NT2/D1 (cell line): Measurements from ENCODE around the gene AHDC1.
"Not testable (repeated sequence)": the region's sequence is repeated elsewhere in the genome, so short reads cannot be mapped to it uniquely, and the experiment has no call there.

Experiments used
- DNase-seq: peaks from one replicate; pipeline ENCODE4 v3.0.0-alpha.2; 2011; ENCODE audit warnings: low read depth, low spot score
- H3K27me3 ChIP-seq: 2 replicates; pipeline ENCODE4 v1.6.0; 2011; ENCODE audit warnings: mild to moderate bottlenecking; ENCODE audit not compliant: insufficient read length, insufficient read depth
- H3K36me3 ChIP-seq: 2 replicates; pipeline ENCODE4 v1.6.1; 2011; ENCODE audit warnings: mild to moderate bottlenecking, low read length, mixed read lengths; ENCODE audit not compliant: insufficient read depth, insufficient read length
- H3K4me1 ChIP-seq: 2 replicates; pipeline ENCODE4 v1.5.1; 2011; ENCODE audit not compliant: insufficient read depth, insufficient read length
- H3K4me3 ChIP-seq: 2 replicates; pipeline ENCODE4 v1.5.1; 2011; ENCODE audit warnings: low read depth; ENCODE audit not compliant: insufficient read length
- H3K9ac ChIP-seq: 2 replicates; pipeline ENCODE4 v1.6.0; 2011; ENCODE audit warnings: low read depth; ENCODE audit not compliant: insufficient read length
- H3K9me3 ChIP-seq: 2 replicates; pipeline ENCODE4 v1.5.1; 2011; ENCODE audit warnings: mild to moderate bottlenecking, low read length; ENCODE audit not compliant: insufficient read depth
- SUZ12 ChIP-seq: IDR thresholded peaks from 2 replicates; pipeline ENCODE4 v1.6.1; 2011; ENCODE audit not compliant: insufficient read length, insufficient read depth; ENCODE audit errors: extremely low read depth
- YY1 ChIP-seq: IDR thresholded peaks from 2 replicates; pipeline ENCODE4 v1.6.1; 2011; ENCODE audit not compliant: insufficient read length, insufficient read depth
- ZNF274 ChIP-seq: IDR thresholded peaks from 2 replicates; pipeline ENCODE4 v1.6.1; 2011; ENCODE audit warnings: mild to moderate bottlenecking, low read depth, low read length

AHDC1 gene

DNA sequence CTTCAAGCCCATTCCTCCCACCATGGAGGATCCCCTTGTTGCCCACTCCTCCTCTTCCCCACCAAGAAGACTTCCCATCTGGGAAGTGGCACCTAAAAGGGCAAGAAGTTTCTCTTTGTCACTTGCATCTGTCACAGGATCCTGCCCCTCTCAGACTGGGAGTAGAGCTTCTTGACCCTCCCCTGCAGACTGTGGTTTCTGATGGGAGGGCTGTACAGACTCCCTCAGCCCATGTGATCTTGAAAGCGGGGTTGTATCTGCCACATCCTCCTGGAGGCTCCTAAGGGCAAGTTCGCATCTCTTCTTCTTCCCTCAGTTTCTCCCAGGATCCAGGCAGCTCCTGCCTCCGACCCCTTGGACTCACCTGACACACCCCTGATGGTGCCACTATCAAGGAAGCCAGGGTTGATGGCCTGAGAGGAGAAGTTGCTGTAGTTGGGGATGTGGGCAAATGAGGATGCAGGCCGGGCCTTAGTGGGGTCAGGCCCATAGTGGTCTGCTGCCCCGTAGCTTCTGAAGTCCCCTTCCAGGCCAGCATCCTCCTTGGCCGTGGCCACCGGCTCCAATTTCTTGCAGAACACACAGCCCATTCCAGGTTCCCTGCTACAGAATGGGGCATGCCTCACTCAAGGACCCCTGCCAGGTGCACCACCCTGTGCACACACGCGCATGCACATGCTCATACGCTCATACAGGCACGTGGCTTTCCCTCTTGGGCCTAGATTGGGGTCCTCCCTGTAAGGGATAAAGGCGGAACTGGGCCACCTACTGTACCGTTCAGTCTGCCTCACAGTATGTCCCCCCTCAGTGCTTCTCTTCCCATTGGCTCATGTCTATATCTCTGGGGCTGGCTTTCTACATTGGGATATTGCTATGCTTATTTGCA lies 19.6 kb upstream of the AHDC1 start:
- no peaks in the 10 kb centered on the region for H3K9me3 ChIP-seq
- H3K4me1 ChIP-seq, result peaks cover 21% of the 10 kb centered on the region
- no peak for DNase-seq
- H3K27me3 ChIP-seq, result no peaks in the 10 kb centered on the region
- no peaks in the 10 kb centered on the region for H3K36me3 ChIP-seq
- TF ChIP-seq ZNF274 (no peak), SUZ12 (no peak), YY1 (no peak)
- H3K4me3 ChIP-seq, result no peak overlapping the region
- H3K9ac ChIP-seq, result no peak overlapping the region

DNA sequence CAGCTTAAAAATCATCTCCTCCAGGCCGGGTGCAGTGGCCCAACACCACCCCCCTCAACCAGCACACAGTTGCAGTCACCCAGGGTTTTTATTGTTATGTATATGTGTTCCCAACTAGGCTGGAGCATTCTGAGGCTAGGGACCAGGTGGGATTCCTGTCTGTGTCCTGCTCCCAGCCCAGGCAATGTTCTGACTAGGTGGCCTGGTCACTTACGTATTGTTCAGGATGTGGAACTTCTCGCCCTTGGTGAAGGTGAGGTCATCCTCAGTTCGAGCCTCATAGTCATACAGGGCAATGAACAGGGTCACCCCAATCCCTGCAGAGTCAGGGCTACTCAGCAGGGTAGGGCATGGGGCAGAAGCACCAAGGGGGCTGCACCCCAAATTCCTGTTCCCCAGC lies 18.9 kb upstream of the AHDC1 start:
- no peak for TF ChIP-seq YY1
- no peak for TF ChIP-seq SUZ12
- TF ChIP-seq ZNF274, result no peak
- H3K36me3 ChIP-seq, result no peaks in the 10 kb centered on the region
- no peak overlapping the region for H3K9ac ChIP-seq
- no peak overlapping the region for H3K4me3 ChIP-seq
- H3K4me1 ChIP-seq, result peaks cover 20% of the 10 kb centered on the region
- DNase-seq, result no peak
- H3K9me3 ChIP-seq, result no peaks in the 10 kb centered on the region
- no peaks in the 10 kb centered on the region for H3K27me3 ChIP-seq

DNA sequence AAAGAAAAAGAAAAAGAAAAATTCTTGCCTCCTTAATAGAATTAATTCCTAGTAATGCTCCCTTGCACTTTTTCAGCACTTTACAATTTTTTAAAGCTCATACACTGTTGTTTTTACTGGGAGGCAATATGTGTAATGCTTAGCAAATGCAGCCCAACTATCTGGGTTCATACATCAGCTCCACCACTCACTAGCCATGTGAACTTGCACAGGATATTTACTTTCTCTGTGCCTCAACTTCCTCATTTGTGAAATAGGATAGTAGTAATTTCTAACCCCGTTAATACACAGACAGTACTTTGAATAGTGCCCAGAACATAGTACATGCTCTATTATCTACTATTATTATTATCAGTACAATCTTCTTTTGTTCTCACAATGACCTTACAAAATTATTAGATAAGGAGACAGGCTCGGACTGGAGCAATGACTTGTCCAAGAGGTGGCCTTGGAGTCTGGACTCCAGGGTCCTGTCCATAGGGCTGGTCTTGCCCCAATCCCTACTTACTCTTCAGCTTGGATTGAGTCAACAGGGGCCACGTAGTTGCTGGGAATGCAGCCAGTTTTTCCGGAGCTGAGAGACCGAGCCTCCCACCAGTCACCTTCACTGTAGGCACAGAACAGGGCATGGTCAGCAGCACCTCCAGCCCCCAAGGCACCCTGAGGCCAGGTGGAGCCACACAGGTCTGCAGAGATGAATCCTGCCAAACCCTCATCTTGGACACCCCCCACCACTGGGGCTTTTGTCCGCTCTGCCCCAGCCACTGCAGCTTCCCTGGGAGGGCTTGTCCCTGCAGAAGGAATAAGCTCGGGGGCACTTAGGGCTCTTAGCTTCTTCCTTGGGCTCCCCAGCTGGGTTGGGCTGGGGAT lies 17.3 kb upstream of the AHDC1 start:
- Histone ChIP-seq H3K27me3 (no peaks in the 10 kb centered on the region), H3K4me3 (no peak overlapping the region), H3K9me3 (no peaks in the 10 kb centered on the region), H3K36me3 (no peaks in the 10 kb centered on the region), H3K9ac (peak overlapping the region; percentile 37), H3K4me1 (peaks cover 29% of the 10 kb centered on the region)
- TF ChIP-seq ZNF274 (no peak), SUZ12 (no peak), YY1 (no peak)
- DNase-seq, result no peak

DNA sequence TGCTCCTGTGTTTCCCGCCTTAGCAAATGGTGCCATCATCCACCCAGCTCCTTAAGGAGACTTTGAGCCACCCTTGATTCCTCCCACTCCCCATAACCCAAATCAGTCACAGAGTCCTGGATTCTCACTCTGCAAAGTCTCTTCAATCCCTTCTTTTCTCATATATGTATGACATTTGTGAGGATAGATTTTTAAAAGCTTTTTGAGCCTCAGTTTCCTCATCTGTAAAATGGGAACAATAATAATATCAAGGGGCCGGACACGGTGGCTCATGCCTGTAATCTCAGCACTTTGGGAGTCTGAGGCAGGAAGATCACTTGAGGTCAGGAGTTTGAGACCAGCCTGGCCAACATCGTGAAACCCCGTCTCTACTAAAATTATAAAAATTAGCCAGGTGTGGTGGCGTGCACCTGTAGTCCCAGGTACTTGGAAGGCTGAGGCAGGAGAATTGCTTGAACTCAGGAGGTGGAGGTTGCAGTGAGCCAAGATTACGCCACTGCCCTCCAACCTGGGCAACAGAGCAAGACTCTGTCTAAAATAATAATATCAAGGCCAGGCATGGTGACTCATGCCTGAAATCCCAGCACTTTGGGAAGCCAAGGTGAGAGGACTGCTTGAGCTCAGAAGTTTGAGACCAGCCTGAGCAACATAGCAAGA lies 16.0 kb upstream of the AHDC1 start:
- not testable (repeated sequence) for H3K4me3 ChIP-seq, H3K27me3 ChIP-seq, DNase-seq, H3K36me3 ChIP-seq, H3K9me3 ChIP-seq, H3K9ac ChIP-seq
- H3K4me1 ChIP-seq, result peaks cover 31% of the 10 kb centered on the region

DNA sequence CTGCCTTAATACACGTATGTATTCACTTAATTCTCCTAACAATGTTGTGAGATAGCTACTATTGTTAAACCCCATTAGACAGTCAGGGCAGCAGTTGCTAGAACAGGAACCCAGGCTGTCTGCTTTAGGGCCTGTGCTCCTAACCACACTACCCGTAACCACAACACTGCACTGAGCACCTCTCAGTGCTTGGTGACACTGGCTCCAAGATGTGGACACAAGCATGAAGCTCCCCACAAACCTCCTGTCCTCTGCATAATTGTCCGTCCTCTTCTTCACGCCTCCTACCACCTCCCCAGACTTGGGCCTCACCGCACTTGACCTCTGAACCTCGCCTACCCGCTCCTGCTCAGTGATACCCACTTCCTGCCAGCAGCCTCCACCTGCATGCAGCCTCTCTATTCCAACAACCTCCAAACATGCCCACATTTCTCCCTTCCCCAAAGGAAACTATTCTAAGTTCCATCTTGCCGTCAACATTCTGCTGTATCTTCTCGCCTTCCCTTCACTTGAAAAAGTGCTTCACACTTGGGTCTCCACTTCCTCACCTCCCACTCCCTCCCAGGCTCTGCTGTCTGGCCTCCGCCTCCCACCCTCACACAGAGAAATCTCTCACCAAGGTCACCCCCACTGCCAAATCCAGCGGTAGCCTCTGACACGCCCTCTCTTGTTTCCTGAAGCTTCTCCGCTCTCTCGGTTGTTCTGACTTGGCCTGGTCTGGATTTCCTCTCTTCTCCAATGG lies 14.6 kb upstream of the AHDC1 start:
- Histone ChIP-seq H3K27me3 (no peaks in the 10 kb centered on the region), H3K4me1 (peaks cover 33% of the 10 kb centered on the region), H3K9me3 (no peaks in the 10 kb centered on the region), H3K36me3 (no peaks in the 10 kb centered on the region), H3K9ac (no peak overlapping the region), H3K4me3 (no peak overlapping the region)
- TF ChIP-seq ZNF274 (no peak), SUZ12 (no peak), YY1 (no peak)
- DNase-seq, result no peak

DNA sequence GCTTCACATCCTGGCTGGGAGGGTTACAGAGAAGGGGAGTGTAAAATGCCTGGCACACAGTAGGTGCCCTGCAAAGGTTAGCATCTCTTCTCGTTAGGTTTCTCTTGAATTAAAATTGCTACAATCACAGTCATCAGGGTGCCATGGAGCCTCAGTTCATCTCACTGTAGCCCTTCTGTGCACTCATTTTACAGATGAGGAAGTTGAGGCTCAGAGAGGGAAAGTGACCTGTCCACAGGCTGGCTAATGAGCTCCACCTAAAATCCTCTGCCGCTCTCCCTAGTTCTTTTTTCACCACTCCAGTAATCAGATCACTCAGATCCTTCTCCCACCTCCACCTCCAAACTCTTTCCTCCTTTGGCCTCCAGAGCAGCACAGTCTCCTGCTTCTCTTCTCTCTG lies 13.5 kb upstream of the AHDC1 start:
- no peaks in the 10 kb centered on the region for H3K9me3 ChIP-seq
- H3K4me3 ChIP-seq, result no peak overlapping the region
- TF ChIP-seq ZNF274 (no peak), SUZ12 (no peak), YY1 (no peak)
- peaks cover 30% of the 10 kb centered on the region for H3K4me1 ChIP-seq
- no peaks in the 10 kb centered on the region for H3K36me3 ChIP-seq
- H3K9ac ChIP-seq, result no peak overlapping the region
- no peaks in the 10 kb centered on the region for H3K27me3 ChIP-seq
- no peak for DNase-seq
